Measurements from ENCODE around the gene MAP3K7. TPM values are rescaled to one million over a fixed set of nuclear protein-coding genes. Genes with fewer than 3 reads are reported as not detected.

Gene MAP3K7
- total RNA-seq, 1 donor from 2014 or later, result 33.8 TPM

DNA sequence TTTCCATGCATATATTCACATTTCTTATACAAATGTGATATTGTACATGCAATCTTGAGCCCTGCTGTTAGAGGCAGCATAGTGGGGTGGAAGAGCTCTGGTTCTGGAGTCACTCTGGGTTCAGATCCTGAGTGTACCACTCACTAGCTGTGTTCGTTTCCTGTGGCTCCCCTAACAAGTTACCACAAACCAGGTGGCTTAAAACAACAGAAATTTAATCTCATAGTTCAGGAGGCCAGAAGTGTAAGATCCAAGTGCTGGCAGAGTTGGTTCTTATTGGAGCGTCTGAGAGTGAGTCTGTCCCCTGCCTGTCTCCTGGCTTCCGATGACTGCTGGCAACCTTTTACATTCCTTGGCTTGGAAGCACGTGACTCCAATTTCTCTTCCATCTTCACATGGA lies 115.6 kb downstream of the MAP3K7 start:
- H3K79me2 ChIP-seq (ENCODE audit: insufficient read depth, low read length), result no peaks in the 10 kb centered on the region
- Mint-ChIP-seq H3K4me3 (ENCODE audit: unreplicated experiment) (no peak overlapping the region), H3K4me1 (ENCODE audit: low read depth, unreplicated experiment) (peaks cover 28% of the 10 kb centered on the region), H3K36me3 (ENCODE audit: low read depth, unreplicated experiment) (no peaks in the 10 kb centered on the region), H3K9me3 (ENCODE audit: unreplicated experiment) (peaks cover 1% of the 10 kb centered on the region), H3K27me3 (ENCODE audit: low read depth, unreplicated experiment) (no peaks in the 10 kb centered on the region), H3K27ac (ENCODE audit: unreplicated experiment) (no peak overlapping the region)
- no peak overlapping the region for H2AFZ ChIP-seq (ENCODE audit: low read depth, low read length)
- H3K36me3 ChIP-seq (ENCODE audit: insufficient read depth, low read length), result no peaks in the 10 kb centered on the region
- no peak overlapping the region for H3K4me2 ChIP-seq (ENCODE audit: low read length)
- H4K20me1 ChIP-seq (ENCODE audit: insufficient read depth, low read length), result no peaks in the 10 kb centered on the region
- no peak for DNase-seq (ENCODE audit: low read depth)
- no peak for FAIRE-seq
- TF ChIP-seq, protein P1, sequence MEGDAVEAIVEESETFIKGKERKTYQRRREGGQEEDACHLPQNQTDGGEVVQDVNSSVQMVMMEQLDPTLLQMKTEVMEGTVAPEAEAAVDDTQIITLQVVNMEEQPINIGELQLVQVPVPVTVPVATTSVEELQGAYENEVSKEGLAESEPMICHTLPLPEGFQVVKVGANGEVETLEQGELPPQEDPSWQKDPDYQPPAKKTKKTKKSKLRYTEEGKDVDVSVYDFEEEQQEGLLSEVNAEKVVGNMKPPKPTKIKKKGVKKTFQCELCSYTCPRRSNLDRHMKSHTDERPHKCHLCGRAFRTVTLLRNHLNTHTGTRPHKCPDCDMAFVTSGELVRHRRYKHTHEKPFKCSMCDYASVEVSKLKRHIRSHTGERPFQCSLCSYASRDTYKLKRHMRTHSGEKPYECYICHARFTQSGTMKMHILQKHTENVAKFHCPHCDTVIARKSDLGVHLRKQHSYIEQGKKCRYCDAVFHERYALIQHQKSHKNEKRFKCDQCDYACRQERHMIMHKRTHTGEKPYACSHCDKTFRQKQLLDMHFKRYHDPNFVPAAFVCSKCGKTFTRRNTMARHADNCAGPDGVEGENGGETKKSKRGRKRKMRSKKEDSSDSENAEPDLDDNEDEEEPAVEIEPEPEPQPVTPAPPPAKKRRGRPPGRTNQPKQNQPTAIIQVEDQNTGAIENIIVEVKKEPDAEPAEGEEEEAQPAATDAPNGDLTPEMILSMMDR (IDR thresholded peaks at IDR 0.05; ENCODE audit: insufficient read depth, low read depth, low read length), result no peak
- no peak for TF ChIP-seq EZH2 (IDR thresholded peaks at IDR 0.05; ENCODE audit: insufficient read depth, low read length)
- no peak overlapping the region for H3K4me3 ChIP-seq (ENCODE audit: insufficient read depth, low read depth, low read length)
- no peak overlapping the region for H3K9ac ChIP-seq (ENCODE audit: low read length)
- H3K27me3 ChIP-seq (ENCODE audit: insufficient read depth, low read length), result peaks cover 5% of the 10 kb centered on the region
- no peaks in the 10 kb centered on the region for H3K9me3 ChIP-seq (ENCODE audit: insufficient read depth, low read depth, low read length)
- peaks cover 5% of the 10 kb centered on the region for H3K4me1 ChIP-seq (ENCODE audit: insufficient read depth, low read length)
- H3K27ac ChIP-seq (ENCODE audit: low read depth, low read length), result no peak overlapping the region

DNA sequence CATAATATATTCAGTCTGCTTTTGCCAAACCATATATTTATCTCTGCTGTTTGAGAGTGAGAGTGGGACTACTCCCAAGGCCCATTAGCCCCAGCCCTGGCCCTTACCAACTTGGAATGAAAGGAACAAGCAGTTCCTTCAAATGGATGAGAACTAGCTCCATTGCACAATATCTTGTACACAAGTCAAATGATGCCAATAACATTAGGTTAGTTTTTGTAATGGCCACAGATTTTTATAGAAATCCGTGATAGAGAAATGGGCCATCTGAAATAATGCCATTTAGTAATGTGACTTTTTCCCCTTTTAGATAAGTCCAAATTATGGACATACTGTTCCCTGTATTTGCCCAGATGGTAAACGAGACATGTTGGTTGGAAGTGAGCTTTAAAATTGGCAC lies 117.0 kb downstream of the MAP3K7 start:
- Mint-ChIP-seq H3K36me3 (ENCODE audit: low read depth, unreplicated experiment) (no peaks in the 10 kb centered on the region), H3K27ac (ENCODE audit: unreplicated experiment) (no peak overlapping the region), H3K9me3 (ENCODE audit: unreplicated experiment) (no peaks in the 10 kb centered on the region), H3K27me3 (ENCODE audit: low read depth, unreplicated experiment) (no peaks in the 10 kb centered on the region), H3K4me3 (ENCODE audit: unreplicated experiment) (no peak overlapping the region), H3K4me1 (ENCODE audit: low read depth, unreplicated experiment) (peaks cover 36% of the 10 kb centered on the region)
- H3K79me2 ChIP-seq (ENCODE audit: insufficient read depth, low read length), result no peaks in the 10 kb centered on the region
- H2AFZ ChIP-seq (ENCODE audit: low read depth, low read length), result no peak overlapping the region
- no peaks in the 10 kb centered on the region for H3K36me3 ChIP-seq (ENCODE audit: insufficient read depth, low read length)
- H3K9ac ChIP-seq (ENCODE audit: low read length), result no peak overlapping the region
- H3K4me1 ChIP-seq (ENCODE audit: insufficient read depth, low read length), result peaks cover 9% of the 10 kb centered on the region
- no peaks in the 10 kb centered on the region for H4K20me1 ChIP-seq (ENCODE audit: insufficient read depth, low read length)
- no peaks in the 10 kb centered on the region for H3K9me3 ChIP-seq (ENCODE audit: insufficient read depth, low read depth, low read length)
- TF ChIP-seq, protein P1 (IDR thresholded peaks at IDR 0.05; ENCODE audit: insufficient read depth, low read depth, low read length), result no peak
- H3K4me3 ChIP-seq (ENCODE audit: insufficient read depth, low read depth, low read length), result no peak overlapping the region
- H3K27ac ChIP-seq (ENCODE audit: low read depth, low read length), result no peak overlapping the region
- DNase-seq (ENCODE audit: low read depth), result no peak
- peaks cover 5% of the 10 kb centered on the region for H3K27me3 ChIP-seq (ENCODE audit: insufficient read depth, low read length)
- H3K4me2 ChIP-seq (ENCODE audit: low read length), result no peak overlapping the region
- no peak for FAIRE-seq

DNA sequence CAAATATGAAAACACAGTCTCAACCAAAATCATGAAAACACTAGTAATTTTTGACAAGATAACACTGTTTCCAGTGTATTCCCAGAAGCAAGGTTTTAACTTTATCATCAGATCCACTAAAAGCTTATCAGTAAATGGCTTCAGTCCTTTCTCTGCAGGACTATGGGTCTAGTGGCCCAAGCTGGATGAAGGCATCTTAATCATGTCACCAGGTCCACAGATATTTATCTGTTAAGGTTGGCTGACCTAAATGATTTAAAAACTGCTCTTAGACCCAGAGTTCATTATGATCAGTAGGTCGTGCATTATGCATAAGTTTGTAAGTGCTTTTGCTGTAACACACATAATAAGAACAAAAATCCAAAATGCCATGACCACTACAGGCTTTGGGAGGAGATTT lies 118.0 kb downstream of the MAP3K7 start:
- no peak overlapping the region for H3K4me2 ChIP-seq (ENCODE audit: low read length)
- no peak for DNase-seq (ENCODE audit: low read depth)
- H3K4me3 ChIP-seq (ENCODE audit: insufficient read depth, low read depth, low read length), result no peak overlapping the region
- no peaks in the 10 kb centered on the region for H3K36me3 ChIP-seq (ENCODE audit: insufficient read depth, low read length)
- no peaks in the 10 kb centered on the region for H3K79me2 ChIP-seq (ENCODE audit: insufficient read depth, low read length)
- Mint-ChIP-seq H3K4me1 (ENCODE audit: low read depth, unreplicated experiment) (peaks cover 34% of the 10 kb centered on the region), H3K27me3 (ENCODE audit: low read depth, unreplicated experiment) (no peaks in the 10 kb centered on the region), H3K27ac (ENCODE audit: unreplicated experiment) (no peak overlapping the region), H3K36me3 (ENCODE audit: low read depth, unreplicated experiment) (no peaks in the 10 kb centered on the region), H3K9me3 (ENCODE audit: unreplicated experiment) (no peaks in the 10 kb centered on the region), H3K4me3 (ENCODE audit: unreplicated experiment) (no peak overlapping the region)
- no peak overlapping the region for H3K9ac ChIP-seq (ENCODE audit: low read length)
- H2AFZ ChIP-seq (ENCODE audit: low read depth, low read length), result no peak overlapping the region
- H3K9me3 ChIP-seq (ENCODE audit: insufficient read depth, low read depth, low read length), result no peaks in the 10 kb centered on the region
- H3K27ac ChIP-seq (ENCODE audit: low read depth, low read length), result no peak overlapping the region
- peaks cover 9% of the 10 kb centered on the region for H3K4me1 ChIP-seq (ENCODE audit: insufficient read depth, low read length)
- TF ChIP-seq, protein P1 (IDR thresholded peaks at IDR 0.05; ENCODE audit: insufficient read depth, low read depth, low read length), result no peak
- no peak for TF ChIP-seq EZH2 (IDR thresholded peaks at IDR 0.05; ENCODE audit: insufficient read depth, low read length)
- no peak for FAIRE-seq
- peaks cover 5% of the 10 kb centered on the region for H3K27me3 ChIP-seq (ENCODE audit: insufficient read depth, low read length)
- H4K20me1 ChIP-seq (ENCODE audit: insufficient read depth, low read length), result no peaks in the 10 kb centered on the region
